HFFc6 (cell line): Measurements from ENCODE around the gene SOX6. TPM values are rescaled to one million over a fixed set of nuclear protein-coding genes. Genes with fewer than 3 reads are reported as not detected.

Experiments
- DNase-seq: peaks from one replicate; pipeline ENCODE4 v3.0.0-alpha.2; 2018
- H3K27ac Mint-ChIP-seq: 2 replicates; pipeline ENCODE4 v1.8.0; 2020; ENCODE audit warnings: mild to moderate bottlenecking, mixed read lengths
- H3K27me3 Mint-ChIP-seq: 2 replicates; pipeline ENCODE4 v1.8.0; 2021; ENCODE audit warnings: mild to moderate bottlenecking, moderate library complexity, mixed read lengths; ENCODE audit not compliant: insufficient read depth
- H3K36me3 Mint-ChIP-seq: 2 replicates; pipeline ENCODE4 v1.8.0; 2021; ENCODE audit warnings: low read depth, mixed read lengths
- H3K4me1 Mint-ChIP-seq: 2 replicates; pipeline ENCODE4 v1.8.0; 2020; ENCODE audit warnings: low read depth, mixed read lengths
- H3K4me3 Mint-ChIP-seq: 2 replicates; pipeline ENCODE4 v1.8.0; 2020; ENCODE audit warnings: mild to moderate bottlenecking, moderate library complexity, mixed read lengths
- H3K9me3 Mint-ChIP-seq: 2 replicates; pipeline ENCODE4 v1.8.0; 2020; ENCODE audit warnings: mild to moderate bottlenecking, mixed read lengths
- total RNA-seq, 6 experiments: library from RNA; stranded (reverse); fragmentation: NEBNext Ultra II Directional; extraction: Animal tissue kit (Norgen Biotek cat#: 25700); gene quantifications; 2 replicates in 1 of 6; 3 replicates in 5 of 6; pipeline ENCODE4 v1.2.3, GENCODE V29; 2021
- TF ChIP-seq, protein P1 (sequence below): fragments of 200-600 bp; sonication (generic); IDR thresholded peaks from 2 replicates; pipeline ENCODE4 v1.5.0; 2021; ENCODE audit warnings: antibody characterized with exemption, mild to moderate bottlenecking

Gene SOX6
- total RNA-seq, 6 experiments from 2014 or later = 0.66 to 6.5 (median 1.4) TPM

DNA sequence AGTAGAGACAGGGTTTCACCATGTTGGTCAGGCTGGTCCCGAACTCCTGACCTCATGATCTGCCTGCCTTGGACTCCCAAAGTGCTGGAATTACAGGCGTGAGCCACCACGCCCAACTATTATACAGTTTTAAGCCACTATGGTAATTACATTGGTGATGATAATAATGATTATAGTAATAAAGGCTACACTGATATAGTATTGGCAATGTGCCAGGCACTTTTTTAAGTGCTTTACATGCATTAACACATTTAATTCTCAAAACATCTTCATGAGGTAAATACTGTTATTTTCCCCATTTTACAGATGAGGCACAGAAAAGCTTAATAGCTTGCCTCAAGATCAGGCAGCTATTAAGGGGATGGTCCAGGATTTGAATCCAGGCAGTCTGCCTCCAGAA is 222.5 kb downstream of the SOX6 start:
- Mint-ChIP-seq H3K27ac (no peak overlapping the region), H3K4me1 (no peaks in the 10 kb centered on the region), H3K27me3 (no peaks in the 10 kb centered on the region), H3K9me3 (peaks cover 13% of the 10 kb centered on the region), H3K4me3 (no peak overlapping the region), H3K36me3 (peaks cover 8% of the 10 kb centered on the region; the same call in 1 of the 2 replicates)
- no peak for DNase-seq
- TF ChIP-seq, protein P1, sequence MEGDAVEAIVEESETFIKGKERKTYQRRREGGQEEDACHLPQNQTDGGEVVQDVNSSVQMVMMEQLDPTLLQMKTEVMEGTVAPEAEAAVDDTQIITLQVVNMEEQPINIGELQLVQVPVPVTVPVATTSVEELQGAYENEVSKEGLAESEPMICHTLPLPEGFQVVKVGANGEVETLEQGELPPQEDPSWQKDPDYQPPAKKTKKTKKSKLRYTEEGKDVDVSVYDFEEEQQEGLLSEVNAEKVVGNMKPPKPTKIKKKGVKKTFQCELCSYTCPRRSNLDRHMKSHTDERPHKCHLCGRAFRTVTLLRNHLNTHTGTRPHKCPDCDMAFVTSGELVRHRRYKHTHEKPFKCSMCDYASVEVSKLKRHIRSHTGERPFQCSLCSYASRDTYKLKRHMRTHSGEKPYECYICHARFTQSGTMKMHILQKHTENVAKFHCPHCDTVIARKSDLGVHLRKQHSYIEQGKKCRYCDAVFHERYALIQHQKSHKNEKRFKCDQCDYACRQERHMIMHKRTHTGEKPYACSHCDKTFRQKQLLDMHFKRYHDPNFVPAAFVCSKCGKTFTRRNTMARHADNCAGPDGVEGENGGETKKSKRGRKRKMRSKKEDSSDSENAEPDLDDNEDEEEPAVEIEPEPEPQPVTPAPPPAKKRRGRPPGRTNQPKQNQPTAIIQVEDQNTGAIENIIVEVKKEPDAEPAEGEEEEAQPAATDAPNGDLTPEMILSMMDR = no peak

GRCh38 chr11:16127732-16128131 is 228.6 kb downstream of the SOX6 start:
- H3K36me3 Mint-ChIP-seq = no peaks in the 10 kb centered on the region

DNA sequence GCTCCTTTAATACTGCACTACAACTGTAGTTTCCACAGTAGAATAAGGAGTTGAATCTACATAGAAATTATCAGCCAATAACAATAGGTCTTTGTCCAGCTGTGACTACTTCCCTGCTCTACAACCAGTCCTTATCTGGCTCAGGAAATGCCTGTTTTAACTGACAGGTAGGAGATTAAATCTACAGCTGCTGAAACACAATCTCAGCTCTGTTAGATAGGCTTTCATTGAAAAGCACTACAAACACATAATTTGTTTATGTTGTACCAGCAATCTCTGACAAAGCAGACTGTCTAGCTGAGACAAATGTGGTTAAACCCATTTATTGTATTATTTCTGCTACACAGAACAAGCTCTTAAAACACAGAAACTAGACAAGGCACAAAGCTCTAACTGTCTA is 230.0 kb downstream of the SOX6 start:
- H3K9me3 Mint-ChIP-seq = peaks cover 3% of the 10 kb centered on the region; the same call in 1 of the 2 replicates
- no peak overlapping the region for H3K4me3 Mint-ChIP-seq
- no peak for DNase-seq
- TF ChIP-seq, protein P1 = no peak
- H3K27me3 Mint-ChIP-seq = no peaks in the 10 kb centered on the region
- no peak overlapping the region for H3K27ac Mint-ChIP-seq
- no peaks in the 10 kb centered on the region for H3K36me3 Mint-ChIP-seq
- H3K4me1 Mint-ChIP-seq = no peaks in the 10 kb centered on the region

More at GRCh38 chr11:16127732-16128131, 228.6 kb downstream of the SOX6 start:
- no peaks in the 10 kb centered on the region for H3K27me3 Mint-ChIP-seq
- DNase-seq = no peak
- TF ChIP-seq, protein P1 = no peak
- H3K9me3 Mint-ChIP-seq = peaks cover 3% of the 10 kb centered on the region; the same call in 1 of the 2 replicates
- H3K4me1 Mint-ChIP-seq = no peaks in the 10 kb centered on the region
- H3K4me3 Mint-ChIP-seq = no peak overlapping the region
- no peak overlapping the region for H3K27ac Mint-ChIP-seq

DNA sequence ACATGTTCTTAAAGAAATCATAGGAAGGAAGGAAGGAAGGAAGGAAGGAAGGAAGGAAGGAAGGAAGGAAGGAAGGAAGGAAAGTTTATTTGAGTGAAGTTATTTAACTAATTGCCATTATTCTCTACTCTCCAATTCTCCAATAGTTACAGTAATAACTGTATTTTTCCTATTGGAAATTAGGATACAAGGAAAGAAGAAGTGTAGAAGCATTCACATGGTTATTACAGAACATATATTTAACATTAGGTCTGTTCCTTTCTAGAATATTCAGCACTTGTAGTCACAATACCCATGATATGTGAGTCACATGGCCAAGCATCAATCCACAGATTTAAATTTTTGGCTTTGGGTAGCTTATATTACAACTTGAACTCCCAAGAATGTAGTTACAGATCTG is 230.6 kb downstream of the SOX6 start:
- no peak for DNase-seq
- Mint-ChIP-seq H3K36me3 (no peaks in the 10 kb centered on the region), H3K9me3 (peaks cover 3% of the 10 kb centered on the region; the same call in 1 of the 2 replicates), H3K27me3 (no peaks in the 10 kb centered on the region), H3K4me1 (no peaks in the 10 kb centered on the region), H3K4me3 (no peak overlapping the region), H3K27ac (no peak overlapping the region)
- TF ChIP-seq, protein P1 = no peak

DNA sequence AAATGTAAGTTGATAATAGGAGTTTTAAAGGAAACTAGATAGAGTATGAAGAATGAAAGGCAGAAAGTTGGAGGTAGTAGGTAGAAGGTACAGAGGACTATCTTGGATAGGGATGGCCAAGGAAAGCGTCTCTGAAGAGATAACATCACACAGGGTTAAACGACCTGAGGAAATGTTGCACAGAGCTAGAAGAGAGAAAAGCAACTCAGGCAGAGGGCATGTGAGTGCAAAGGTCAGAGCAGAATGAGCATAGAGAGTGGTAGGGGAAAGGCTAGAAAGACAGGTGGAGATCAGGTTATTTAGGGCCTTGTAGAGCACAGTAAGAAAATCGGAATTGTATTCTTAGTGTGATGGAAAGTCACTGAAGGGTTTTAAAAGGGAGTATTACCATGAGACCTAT is 232.0 kb downstream of the SOX6 start:
- DNase-seq = no peak
- H3K36me3 Mint-ChIP-seq = no peaks in the 10 kb centered on the region
- peaks cover 3% of the 10 kb centered on the region; the same call in 1 of the 2 replicates for H3K27me3 Mint-ChIP-seq
- peaks cover 3% of the 10 kb centered on the region; the same call in 1 of the 2 replicates for H3K9me3 Mint-ChIP-seq
- no peaks in the 10 kb centered on the region for H3K4me1 Mint-ChIP-seq
- no peak overlapping the region for H3K4me3 Mint-ChIP-seq
- no peak overlapping the region for H3K27ac Mint-ChIP-seq
- TF ChIP-seq, protein P1 = no peak

- TF ChIP-seq, protein P1 = no peak
- peaks cover 3% of the 10 kb centered on the region; the same call in 1 of the 2 replicates for H3K27me3 Mint-ChIP-seq
- no peak overlapping the region for H3K4me3 Mint-ChIP-seq
- H3K4me1 Mint-ChIP-seq = no peaks in the 10 kb centered on the region
- H3K9me3 Mint-ChIP-seq = no peaks in the 10 kb centered on the region; the same call in 1 of the 2 replicates
- H3K36me3 Mint-ChIP-seq = no peaks in the 10 kb centered on the region
- H3K27ac Mint-ChIP-seq = no peak overlapping the region
- no peak for DNase-seq
These were observed 234.5 kb downstream of the SOX6 start for GRCh38 chr11:16121853-16122252.
